ENCODE results near the gene WDFY1. TPM values are rescaled to one million over a fixed set of nuclear protein-coding genes. Genes with fewer than 3 reads are reported as not detected.

WDFY1 gene
- total RNA-seq, 6 donors from 2014 or later, result 32.6 to 90.1 (median 41.2) TPM

DNA sequence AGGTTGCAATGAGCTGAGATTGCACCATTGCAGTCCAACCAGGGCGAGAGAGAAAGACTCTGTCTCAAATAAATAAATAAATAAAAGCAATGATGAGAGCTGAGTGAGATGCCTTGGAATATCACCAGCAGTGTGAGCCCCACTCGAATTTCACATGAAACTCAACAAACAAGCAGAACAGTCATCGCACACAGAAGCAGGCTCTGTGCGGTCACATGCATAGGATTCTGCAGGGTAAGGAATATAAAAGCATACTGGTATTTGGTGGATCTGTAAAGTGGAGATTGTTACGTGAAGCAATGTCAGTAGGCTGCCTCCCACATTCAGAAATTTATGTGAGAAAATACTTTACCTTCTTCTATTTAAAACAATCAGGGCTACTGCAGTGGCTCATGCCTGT, 89.7 kb downstream of the WDFY1 start:
- Histone ChIP-seq H3K9me3 (no peaks in the 10 kb centered on the region), H3K27me3 (no peaks in the 10 kb centered on the region), H3K27ac (no peak overlapping the region), H3K4me1 (no peaks in the 10 kb centered on the region), H3K36me3 (peaks cover 0 to 15% (median 4%) of the 10 kb centered on the region in 4 donors), H3K4me3 (no peak overlapping the region)
- ATAC-seq (ENCODE audit: low FRiP score in 2 of 2) (no peak), DNase-seq (no peak)
- TF ChIP-seq POLR2AphosphoS5 (IDR thresholded peaks at IDR 0.05) (no peak), POLR2A (IDR thresholded peaks at IDR 0.05) (no peak), EP300 (IDR thresholded peaks at IDR 0.05) (no peak)
- TF ChIP-seq, protein P1, sequence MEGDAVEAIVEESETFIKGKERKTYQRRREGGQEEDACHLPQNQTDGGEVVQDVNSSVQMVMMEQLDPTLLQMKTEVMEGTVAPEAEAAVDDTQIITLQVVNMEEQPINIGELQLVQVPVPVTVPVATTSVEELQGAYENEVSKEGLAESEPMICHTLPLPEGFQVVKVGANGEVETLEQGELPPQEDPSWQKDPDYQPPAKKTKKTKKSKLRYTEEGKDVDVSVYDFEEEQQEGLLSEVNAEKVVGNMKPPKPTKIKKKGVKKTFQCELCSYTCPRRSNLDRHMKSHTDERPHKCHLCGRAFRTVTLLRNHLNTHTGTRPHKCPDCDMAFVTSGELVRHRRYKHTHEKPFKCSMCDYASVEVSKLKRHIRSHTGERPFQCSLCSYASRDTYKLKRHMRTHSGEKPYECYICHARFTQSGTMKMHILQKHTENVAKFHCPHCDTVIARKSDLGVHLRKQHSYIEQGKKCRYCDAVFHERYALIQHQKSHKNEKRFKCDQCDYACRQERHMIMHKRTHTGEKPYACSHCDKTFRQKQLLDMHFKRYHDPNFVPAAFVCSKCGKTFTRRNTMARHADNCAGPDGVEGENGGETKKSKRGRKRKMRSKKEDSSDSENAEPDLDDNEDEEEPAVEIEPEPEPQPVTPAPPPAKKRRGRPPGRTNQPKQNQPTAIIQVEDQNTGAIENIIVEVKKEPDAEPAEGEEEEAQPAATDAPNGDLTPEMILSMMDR (IDR thresholded peaks at IDR 0.05), result no peak
- WGBS, 2 donors, result 84 to 85% methylated on average over 5 of the region's 5 CpGs

DNA sequence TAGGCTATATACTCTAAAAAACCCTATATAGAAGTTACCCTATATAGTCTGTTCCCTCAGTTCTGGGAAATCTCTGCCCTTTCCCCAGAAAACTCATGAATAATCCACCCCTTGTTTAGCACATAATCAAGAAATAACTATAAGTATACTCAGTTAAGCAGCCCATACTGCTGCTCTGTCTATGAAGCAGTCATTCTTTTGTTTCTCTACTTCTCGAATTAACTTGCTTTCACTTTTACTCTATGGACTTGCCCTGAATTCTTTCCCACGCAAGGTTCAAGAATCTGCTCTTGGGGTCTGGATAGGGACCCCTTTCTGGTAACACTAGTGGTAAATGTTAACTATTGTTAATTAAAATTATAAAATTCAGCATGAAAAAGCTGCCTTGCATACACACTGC, 90.4 kb downstream of the WDFY1 start:
- H3K27me3 ChIP-seq, result no peaks in the 10 kb centered on the region

DNA sequence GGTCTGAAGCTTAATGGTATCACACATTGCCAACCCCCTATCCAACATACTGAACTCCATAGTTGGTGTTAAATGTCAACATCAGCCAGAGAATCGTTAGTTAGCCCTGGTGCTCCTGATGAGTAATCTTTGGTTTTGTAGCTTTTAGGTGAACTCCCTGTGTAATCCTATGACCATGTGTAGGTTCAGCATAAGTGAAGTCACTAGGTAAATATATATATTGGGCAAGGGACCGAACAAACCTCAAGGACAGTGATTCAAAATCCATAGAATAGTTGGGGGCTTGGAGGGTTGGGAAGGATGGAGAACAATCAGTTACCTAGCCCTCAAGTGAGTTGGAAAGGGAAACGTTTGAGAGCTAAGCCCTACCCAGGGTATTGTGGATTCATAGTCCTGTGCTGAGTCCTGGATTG, 91.7 kb downstream of the WDFY1 start:
- WGBS, 2 donors, result 89 to 96% methylated on average over 3 of the region's 3 CpGs
- H3K4me1 ChIP-seq, result no peaks in the 10 kb centered on the region
- DNase-seq (no peak), ATAC-seq (ENCODE audit: low FRiP score in 2 of 2) (no peak)
- H3K9me3 ChIP-seq, result no peaks in the 10 kb centered on the region
- TF ChIP-seq, protein P1 (IDR thresholded peaks at IDR 0.05), result no peak
- TF ChIP-seq POLR2AphosphoS5 (IDR thresholded peaks at IDR 0.05) (no peak), EP300 (IDR thresholded peaks at IDR 0.05) (no peak), POLR2A (IDR thresholded peaks at IDR 0.05) (no peak)
- H3K27ac ChIP-seq, result no peak overlapping the region
- H3K36me3 ChIP-seq, result peaks cover 0 to 15% (median 4%) of the 10 kb centered on the region in 4 donors
- H3K27me3 ChIP-seq, result no peaks in the 10 kb centered on the region
- no peak overlapping the region for H3K4me3 ChIP-seq

More for the DNA sequence above, 90.4 kb downstream of the WDFY1 start:
- ATAC-seq (ENCODE audit: low FRiP score in 2 of 2) (no peak), DNase-seq (no peak)
- Histone ChIP-seq H3K36me3 (peaks cover 0 to 15% (median 4%) of the 10 kb centered on the region in 4 donors), H3K27ac (no peak overlapping the region), H3K4me1 (no peaks in the 10 kb centered on the region), H3K4me3 (no peak overlapping the region), H3K9me3 (no peaks in the 10 kb centered on the region)
- no peak for TF ChIP-seq EP300 (IDR thresholded peaks at IDR 0.05)
- WGBS, 2 donors, result 71 to 74% methylated on average over 2 of the region's 2 CpGs

DNA sequence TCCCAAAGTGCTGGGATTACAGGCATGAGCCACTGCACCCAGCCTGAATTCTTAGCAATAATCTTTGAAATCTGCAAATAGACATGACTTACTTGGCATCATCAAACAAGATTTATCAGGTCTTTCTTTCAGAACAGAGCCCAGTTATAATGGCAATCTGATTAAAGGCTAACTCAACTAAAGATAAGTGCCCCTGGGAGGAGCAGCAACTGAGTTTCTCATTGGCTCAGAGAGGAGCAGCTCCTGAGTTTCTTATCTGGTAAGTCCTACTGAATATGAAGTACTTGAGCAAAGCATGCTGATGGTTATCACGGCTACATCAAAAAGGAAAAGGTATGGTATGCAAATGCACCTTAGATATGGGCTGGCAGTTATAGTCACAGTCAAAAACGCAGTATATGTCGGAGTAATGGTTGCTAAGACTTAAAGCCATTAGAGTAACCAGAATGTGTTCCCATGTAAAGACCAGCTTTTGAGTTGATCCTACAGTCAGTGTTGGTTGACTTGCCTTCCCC, 92.8 kb downstream of the WDFY1 start:
- no peak for TF ChIP-seq POLR2AphosphoS5 (IDR thresholded peaks at IDR 0.05)
- no peak for TF ChIP-seq POLR2A (IDR thresholded peaks at IDR 0.05)
- TF ChIP-seq EP300 (IDR thresholded peaks at IDR 0.05), result no peak
- TF ChIP-seq, protein P1 (IDR thresholded peaks at IDR 0.05), result no peak
- H3K9me3 ChIP-seq, result no peaks in the 10 kb centered on the region
- whole genome bisulfite sequencing, 2 donors, result 85 to 87% methylated on average over 3 of the region's 3 CpGs
- peaks cover 0 to 15% (median 4%) of the 10 kb centered on the region in 4 donors for H3K36me3 ChIP-seq
- H3K4me3 ChIP-seq, result no peak overlapping the region
- DNase-seq (no peak), ATAC-seq (ENCODE audit: low FRiP score in 2 of 2) (no peak)
- no peak overlapping the region for H3K27ac ChIP-seq
- H3K27me3 ChIP-seq, result no peaks in the 10 kb centered on the region
- H3K4me1 ChIP-seq, result no peaks in the 10 kb centered on the region

DNA sequence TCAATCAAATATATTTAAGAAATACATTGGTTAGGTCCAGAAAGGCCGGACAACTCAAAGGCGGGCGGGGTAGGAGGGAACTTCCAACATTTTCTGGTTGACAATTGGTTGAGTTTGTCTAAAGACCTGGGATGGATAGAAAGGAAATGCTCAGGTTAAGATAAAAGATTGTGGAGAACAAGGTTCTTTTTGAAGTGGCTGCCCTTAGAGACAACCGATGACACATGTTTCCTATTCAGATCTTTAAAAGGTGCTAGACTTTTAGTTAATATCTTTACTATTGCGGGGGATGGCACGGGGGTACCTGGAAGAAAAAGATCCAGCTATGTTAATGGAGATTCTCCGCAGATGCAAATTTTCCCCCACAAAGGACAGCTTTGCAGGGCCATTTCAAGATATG, 97.7 kb downstream of the WDFY1 start:
- Histone ChIP-seq H3K36me3 (peaks cover 0 to 2% (median 0%) of the 10 kb centered on the region in 4 donors), H3K9me3 (no peaks in the 10 kb centered on the region), H3K4me3 (no peak overlapping the region), H3K27ac (no peak overlapping the region), H3K27me3 (no peaks in the 10 kb centered on the region), H3K4me1 (no peaks in the 10 kb centered on the region)
- WGBS, 2 donors, result 93 to 95% methylated on average over 7 of the region's 7 CpGs
- no peak for DNase-seq
- ATAC-seq (ENCODE audit: low FRiP score in 2 of 2), result no peak
- TF ChIP-seq EP300 (IDR thresholded peaks at IDR 0.05), result no peak
- TF ChIP-seq, protein P1 (IDR thresholded peaks at IDR 0.05), result no peak
